Suprapubic skin (tissue), 3 donors: ENCODE data around the gene MOB1B.

Experiments used
- CTCF ChIP-seq, 2 donors: fragments of 200-600 bp in 1 of 2; fragments of 450-650 bp in 1 of 2; sonication (generic) in 1 of 2; IDR thresholded peaks; one replicate each; pipeline ENCODE4 v1.5.1; 2016 to 2019; ENCODE audit warnings: antibody characterized with exemption in 2 of 2, mild to moderate bottlenecking in 1 of 2, moderate library complexity in 1 of 2
- POLR2AphosphoS5 ChIP-seq, 3 donors: sonication (generic); formaldehyde crosslinking; IDR thresholded peaks; one replicate each; pipeline ENCODE4 v1.6.1; 2017; ENCODE audit warnings: antibody characterized with exemption in 3 of 3

- TF ChIP-seq CTCF (IDR thresholded peaks at IDR 0.05) (no peak), POLR2AphosphoS5 (IDR thresholded peaks at IDR 0.05) (no peak)
Observed at GRCh38 chr4:70996018-70996360, 93.8 kb downstream of the MOB1B start.
